Middle frontal gyrus (tissue), 1 donor: Measurements from ENCODE around the gene WWOX.

Experiments used
- DNase-seq: peaks from one replicate; pipeline ENCODE4 v3.0.0-alpha.2; 2015; ENCODE audit warnings: low spot score; ENCODE audit errors: extremely low spot score

The WWOX gene

GRCh38 chr16:78972006-78972405 lies 872.6 kb downstream of the WWOX start:
- DNase-seq = no peak

GRCh38 chr16:78972986-78973385 lies 873.5 kb downstream of the WWOX start:
- DNase-seq = no peak

- no peak for DNase-seq
Measured at GRCh38 chr16:78976212-78976611, 876.8 kb downstream of the WWOX start.

DNA sequence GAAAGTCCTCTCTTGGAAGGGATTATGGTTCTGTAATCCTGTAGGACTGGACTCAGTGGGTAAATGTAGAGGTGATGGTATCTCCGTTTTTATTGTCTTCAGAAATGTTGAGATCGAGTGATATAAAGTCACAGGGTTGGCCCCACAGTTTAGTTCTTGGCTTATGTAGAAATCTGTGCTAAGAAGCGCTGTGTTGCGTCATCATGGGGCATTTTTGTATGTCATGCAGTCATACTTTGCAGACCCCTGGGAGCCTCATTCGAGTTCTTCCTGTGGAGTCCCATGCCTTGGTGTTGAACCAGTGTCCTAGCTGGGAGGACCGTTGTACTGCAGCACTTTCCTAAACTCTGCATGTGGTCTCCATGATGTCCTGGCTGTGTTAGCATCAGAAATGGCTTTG lies 881.4 kb downstream of the WWOX start:
- no peak for DNase-seq

GRCh38 chr16:78982096-78982744 lies 882.8 kb downstream of the WWOX start:
- DNase-seq = no peak

DNA sequence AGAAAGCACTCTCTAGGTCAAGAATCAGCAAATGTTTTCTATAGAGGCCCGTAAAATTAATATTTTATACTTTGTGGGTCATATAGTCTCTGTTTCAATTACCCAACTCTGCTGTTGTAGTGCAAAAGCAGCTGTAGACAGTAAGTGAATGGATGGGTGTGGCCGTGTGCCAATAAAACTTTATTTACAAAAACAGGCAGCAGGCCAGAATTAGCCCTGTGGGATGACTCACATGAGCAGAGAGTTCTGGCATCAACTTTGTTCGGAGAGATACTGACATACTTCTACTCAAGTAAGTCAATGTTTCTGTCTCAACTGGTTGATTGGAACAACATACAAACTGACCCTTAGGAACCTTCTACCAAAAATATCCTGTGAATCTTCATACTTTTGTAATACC lies 884.9 kb downstream of the WWOX start:
- DNase-seq = no peak

DNA sequence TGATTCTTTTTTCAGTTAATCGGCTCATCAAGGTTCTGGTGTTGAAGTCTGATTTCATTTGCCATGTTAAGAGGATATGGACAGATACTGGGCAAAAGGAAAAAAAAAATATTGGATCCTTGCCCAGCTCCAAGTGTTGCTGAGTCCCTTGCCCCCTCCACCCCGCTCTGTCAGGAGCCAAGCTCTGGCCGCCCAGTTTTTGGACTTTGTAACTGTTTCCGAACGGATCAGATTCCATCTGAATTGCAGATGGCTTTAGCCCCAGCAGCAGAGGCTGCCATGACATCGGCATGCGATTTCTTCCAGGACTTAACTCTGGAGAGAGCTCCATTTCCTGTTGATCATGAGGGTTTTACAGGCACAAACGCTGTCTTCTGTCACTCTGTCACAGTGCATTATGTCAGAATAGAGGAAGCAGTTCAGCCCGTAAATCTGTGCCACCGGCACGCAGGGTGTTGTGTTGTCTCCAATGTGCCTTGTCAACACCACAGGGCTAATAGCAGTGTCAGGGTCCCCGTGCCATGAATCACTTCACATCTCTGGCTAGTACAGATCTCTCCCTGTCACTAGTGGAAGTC lies 885.5 kb downstream of the WWOX start:
- no peak for DNase-seq

DNA sequence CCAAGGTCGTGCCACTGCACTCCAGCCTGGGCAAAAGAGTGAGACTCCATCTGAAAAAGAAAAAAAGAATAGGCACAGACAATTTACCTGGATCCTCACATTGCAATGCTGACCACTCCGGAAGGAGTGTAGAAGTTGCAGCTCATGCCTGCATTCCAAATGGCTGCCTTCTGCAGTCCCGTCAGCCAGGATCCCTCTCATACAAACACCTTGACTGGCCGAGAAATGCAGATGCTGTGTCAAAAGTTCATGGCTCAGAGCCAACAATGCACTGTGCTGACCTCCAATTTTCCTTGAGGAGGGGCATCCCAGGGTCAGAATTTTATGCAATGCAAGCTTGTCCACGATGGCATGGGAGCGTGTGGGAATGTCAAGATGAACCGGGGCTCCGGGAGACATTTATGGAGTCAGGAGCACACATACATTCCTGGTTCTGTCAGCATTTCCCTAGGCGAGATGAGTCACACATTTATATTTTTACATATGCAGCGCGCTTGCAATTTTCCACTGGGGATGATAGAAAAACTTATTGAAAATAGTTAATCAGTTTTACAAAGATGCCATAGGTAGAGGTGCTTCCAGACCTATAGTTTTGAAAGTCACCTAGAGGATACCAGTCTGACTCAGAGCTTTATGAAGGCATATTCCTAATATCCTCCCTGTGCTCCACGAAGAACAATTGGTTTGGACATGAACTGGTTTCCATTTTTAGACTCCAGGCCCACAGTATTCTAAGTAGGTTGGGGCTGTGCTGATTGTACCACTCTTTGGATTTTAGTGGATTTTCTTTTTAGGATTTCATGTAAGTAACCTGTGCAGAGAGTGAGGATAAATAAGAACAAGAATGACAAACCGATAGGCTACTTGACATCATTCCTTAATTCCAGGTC lies 886.5 kb downstream of the WWOX start:
- no peak for DNase-seq

DNA sequence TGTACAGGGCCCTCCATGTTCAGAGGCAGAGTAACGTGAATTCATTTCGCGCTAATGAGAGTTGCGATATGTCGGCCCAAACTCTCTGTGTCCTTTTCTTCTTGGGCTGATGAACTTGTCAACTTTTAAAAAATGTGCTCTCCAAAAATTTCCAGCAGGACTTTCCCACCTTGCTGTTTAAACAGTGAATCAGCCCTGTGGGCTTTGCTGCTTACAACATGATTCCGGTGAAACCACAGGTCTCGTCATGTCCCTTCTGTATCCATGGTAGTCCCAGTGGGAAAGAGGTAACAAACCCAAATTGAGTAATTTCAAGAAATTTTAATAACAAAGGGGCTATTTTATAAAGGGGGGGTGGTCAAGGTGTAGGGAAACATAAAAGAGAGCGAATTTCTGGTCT lies 888.2 kb downstream of the WWOX start:
- no peak for DNase-seq

GRCh38 chr16:78988361-78988969 lies 889.0 kb downstream of the WWOX start:
- no peak for DNase-seq

GRCh38 chr16:78990309-78990701 lies 890.9 kb downstream of the WWOX start:
- DNase-seq = no peak

DNA sequence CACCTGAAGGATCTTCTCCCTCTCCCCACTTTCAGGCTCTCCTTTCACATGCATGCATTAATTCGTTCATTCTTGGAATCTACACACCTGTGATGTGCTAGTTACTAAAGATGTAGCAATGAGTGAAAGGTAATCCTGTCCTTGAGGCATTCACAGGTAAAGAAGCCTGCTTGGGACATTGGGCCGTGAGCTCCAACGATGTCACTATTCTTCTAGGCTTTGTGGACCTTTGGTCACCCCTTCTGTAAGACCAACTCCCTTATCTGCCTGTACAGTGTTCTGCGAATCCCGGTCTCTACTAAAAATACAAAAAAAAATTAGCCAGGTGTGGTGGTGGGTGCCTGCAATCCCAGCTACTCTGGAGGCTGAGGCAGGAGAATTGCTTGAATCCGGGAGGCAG lies 892.5 kb downstream of the WWOX start:
- DNase-seq = no peak

DNA sequence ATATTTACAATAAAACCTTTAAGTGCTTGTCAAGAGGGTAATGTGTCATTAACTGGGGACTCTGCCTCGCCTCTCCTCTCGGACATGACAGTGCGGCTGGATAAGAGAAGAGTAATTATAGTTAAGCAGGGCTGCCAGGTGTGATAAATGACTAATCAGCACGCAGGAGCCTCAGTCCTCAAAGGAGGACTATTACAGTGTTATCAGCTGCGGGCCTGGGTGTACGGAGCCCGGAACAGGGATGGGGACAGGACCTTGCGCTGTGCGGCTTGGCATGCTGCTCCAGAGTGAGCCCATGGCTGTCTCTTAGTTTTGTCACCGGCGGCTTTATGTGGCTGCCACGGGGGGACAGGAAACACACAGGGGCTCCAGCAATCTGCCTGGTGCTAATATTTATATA lies 893.9 kb downstream of the WWOX start:
- DNase-seq = no peak

GRCh38 chr16:78994135-78994745 lies 894.8 kb downstream of the WWOX start:
- no peak for DNase-seq

DNA sequence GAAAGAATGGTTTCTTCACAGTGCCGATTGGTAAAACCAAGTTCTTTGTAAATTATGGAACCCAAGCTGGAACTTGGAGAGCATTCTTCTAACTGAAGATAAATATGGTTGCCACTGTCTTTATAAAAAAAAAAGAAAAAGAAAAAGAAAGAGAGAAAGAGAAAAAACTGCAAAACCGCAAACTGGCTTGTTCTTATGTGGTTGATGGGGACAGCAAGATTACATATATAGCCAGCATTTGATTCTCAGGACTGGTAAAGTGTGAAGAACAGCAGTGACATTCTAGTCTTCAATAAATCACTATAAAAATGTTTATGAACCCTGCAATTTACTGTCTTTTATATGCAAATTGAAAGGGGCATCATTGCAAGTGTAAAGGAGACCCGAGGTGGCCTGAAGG lies 896.0 kb downstream of the WWOX start:
- no peak for DNase-seq

DNA sequence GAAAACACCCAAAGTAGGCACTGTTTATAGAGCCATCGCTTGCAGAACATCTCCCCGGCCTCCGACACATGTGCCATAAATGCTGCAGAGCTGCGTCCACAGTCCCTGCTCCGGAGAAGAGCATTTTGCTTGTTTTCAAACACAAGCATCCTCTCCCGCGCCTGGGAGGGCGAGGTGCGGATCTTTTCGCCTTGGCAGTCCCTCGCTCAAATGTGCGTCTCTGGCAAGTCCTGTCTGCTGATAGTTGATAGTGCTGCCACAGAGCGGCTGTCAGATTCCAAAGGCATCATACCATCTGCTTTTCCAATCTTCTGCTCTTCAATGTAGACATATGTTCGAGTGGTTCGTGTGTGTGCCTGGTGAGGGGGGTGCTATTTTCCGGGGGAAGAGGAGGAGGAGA lies 897.3 kb downstream of the WWOX start:
- no peak for DNase-seq

DNA sequence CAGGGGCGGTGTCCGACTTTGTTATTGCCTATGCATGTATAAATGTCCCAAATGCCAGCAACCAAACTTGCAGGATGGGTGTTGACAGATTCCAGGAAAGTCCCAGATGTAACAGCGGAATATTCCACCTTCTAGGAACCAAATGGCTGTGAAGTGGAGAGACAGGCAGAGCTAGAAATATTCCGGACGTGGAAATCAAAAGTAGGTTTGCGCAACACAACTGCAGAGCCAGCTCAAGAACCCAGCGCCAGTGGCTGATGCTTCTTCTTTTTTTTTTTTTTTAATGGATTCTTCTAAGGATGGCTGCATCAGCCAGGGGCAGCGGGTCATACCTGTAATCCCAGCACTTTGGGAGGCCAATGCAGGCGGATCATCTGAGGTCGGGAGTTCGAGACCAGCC lies 899.4 kb downstream of the WWOX start:
- no peak for DNase-seq

DNA sequence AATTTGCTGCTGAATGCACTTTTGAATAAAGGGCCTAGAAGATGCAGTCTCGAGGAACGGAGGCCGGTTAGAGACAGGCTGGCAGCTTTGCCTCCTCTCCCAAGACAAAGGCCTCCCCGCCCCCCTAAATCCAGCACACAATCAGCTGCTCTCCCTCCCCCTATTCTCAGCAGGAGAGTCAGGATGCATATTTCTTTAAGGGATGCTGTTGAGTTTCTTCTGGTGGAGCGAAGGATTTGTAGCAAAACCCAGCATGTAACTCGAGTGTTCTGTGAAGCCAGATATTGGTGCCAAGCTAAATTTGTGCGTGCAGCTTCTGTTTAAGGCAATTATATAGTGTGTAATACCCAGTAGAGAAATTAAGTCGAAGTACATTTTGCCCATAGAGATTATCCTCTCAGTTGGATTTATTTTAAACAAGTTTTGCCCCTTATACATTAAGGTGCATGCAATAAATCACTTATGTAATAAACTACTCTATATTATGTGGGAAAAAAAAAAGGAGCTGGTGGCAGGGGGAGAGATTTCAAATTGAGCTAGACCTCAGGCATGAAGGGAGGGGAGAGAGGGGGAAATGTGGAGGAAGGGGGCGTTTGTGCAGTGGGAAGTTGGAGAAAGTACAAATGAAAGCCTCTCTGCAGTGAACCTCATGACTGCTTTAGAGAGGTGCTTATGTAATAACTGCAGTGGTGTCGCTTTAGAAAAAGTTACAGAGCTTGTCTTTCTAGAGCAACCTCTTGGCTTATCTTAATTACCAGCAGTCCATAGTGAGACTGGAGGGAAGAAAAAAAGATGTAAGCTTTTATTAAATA lies 901.9 kb downstream of the WWOX start:
- DNase-seq = no peak

DNA sequence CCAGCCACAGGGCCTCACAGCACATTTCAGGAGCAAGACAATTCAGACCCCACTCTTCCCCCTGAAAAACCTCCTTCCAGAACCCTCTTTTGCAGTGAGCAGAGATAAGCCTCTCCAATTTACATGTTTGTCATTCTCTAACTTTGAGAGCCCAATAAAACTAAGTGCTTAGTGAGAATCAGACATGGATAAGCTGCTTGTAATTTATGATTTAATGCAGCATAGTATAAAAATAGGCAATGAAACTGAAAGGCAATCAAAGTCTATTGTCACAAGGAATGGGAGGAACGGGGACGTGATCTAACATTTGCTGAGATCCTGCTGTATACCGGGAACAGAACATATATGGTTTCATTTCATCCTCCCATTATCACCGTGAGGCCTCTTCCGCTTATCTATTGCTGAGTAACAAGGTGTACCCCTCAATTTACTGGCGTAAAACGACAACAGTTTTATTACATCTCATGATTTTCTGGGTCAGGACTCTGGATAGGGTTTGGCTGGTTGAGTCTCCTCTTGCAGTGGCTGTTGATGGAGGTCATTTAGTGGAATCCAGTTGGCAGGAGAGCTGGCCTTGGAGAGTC lies 903.7 kb downstream of the WWOX start:
- DNase-seq = no peak

DNA sequence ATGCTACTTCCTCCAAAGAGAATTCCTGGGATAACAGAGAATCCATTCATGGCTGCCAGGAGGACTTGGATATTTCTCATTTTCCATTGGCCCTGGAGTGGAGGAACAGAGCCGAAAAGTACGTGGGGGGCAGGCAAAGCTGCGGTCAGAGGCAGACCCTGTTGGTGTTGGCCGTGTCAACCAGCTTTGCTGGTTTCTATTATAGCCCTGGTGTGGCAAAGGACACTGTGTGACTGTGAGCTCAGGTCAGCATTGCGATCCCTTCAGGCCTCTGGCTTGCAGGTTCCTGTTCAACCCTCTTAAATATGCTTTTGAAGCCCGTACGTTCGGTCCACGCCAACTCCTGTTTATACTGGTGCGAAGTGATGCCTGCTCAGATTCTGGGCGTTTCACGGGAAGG lies 904.9 kb downstream of the WWOX start:
- DNase-seq = no peak

- no peak for DNase-seq
Measured at GRCh38 chr16:79005096-79005495, 905.6 kb downstream of the WWOX start.
